ENCODE results near the gene MCAT. TPM values are rescaled to one million over a fixed set of nuclear protein-coding genes. Genes with fewer than 3 reads are reported as not detected.
A peak's percentile ranks its signal among the peaks of the same experiment; 100 is the strongest.

MCAT gene
- total RNA-seq, 1 experiment from 2014 or later: 14.7 TPM

- peak; percentile 70 for DNase-seq (ENCODE audit: low read depth)
Observed at GRCh38 chr22:43094085-43094484, 49.1 kb downstream of the MCAT start.

- no peak for DNase-seq (ENCODE audit: low read depth)
Observed at GRCh38 chr22:43092085-43092484, 51.1 kb downstream of the MCAT start.

- DNase-seq (ENCODE audit: low read depth): peak; percentile 88
Observed at GRCh38 chr22:43090130-43090789, 52.9 kb downstream of the MCAT start.

DNA sequence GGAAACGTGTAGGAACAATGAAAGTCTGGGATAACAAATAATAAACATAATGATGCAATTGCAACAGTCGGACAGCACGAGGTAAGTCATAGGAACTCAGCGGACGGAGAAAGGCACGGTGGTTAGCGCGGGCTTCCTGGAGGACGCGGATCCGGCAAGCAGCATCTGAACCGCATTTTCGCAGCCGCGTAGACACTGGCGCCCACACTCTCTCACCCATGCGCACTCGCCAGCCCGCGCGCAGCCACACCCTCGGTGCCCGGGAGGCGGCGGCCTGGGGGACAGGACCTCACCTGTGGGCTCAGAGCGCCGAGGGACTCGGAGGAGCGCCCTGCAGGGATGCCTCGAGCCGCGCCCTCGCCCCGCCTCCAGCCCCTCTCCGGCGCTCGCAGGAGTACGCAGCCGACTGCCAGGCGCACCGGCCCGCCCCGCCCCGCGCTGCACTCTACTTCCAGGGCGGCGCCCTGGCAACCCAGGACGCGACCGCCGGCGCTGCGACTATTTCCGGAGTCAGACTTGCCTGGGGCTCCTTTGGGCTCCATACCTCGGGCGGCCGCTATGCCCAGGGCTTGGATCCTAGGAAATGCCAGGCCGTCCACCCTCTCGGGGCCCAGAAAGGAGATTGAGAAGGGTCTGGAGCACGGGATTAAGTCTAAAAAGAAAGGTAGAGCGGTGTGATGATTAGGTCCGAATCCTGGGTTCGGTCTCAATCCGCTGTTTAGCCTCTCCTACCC lies 54.0 kb downstream of the MCAT start, which contains the start of gene TTLL1:
Gene TTLL1 (minus strand): TSS at position 408 of the 734 bp plus-strand sequence. CDS start 13,805 bp downstream, outside the sequence.
- peak; percentile 85 for DNase-seq (ENCODE audit: low read depth)

DNA sequence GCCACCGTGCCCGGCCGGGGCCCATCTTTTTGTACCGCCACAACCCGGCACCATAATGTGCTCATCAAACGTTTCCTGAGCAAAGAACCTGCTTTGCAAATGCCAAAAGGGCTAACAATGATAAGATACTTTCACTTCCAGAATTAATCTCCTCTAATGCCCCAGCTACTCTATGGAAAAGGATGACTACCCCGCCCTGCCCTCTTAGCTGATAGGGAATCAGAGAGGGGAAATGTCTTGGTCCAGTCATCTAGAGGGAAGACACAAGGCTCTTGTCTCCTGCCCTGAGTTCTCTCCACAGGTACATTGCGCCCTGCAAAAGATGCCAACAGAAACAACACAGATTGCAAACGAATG lies 54.6 kb downstream of the MCAT start:
- DNase-seq (ENCODE audit: low read depth): peak; percentile 21

DNA sequence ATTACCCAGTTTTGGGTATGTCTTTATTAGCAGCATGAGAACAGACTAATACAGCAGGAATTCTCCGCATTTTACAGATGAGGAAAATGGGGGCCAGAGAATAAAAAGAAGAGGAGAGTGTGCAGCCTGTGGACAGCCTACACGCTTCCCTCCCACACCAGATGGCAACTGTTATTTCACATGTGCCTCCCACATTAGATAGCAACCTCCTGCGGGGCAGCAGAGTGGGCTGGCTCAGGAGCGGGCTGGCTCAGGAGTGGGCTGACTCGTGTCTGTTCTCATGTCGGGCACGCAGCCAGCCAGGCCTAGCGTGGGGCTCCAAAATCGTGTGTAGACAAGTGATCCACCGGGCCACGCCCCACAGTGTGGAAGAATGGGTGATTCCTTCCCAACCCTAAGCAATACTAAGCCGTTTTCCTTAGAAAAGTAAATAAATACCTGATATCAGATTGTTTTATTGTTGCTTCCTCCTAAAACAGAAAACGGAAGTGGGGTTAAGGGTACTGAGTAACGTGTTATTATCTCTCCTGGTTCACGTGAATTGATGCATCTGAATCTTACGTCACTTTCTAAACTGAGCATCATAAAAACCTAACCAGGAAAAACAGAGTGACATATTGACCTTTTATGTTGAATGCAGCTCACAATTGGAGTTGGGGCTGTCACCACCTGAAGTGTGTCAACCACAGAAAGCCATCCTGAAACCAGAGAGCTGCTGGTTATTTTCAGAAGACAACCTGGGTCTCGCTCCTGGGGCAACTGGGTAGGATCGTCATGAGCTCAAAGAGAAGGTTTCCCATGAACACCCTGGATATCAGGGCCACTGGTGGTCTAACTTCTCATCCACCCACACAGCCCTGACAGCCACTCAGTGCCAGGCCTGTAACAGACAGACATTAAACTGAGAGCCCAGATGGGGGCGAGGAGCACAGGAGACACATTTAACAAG lies 57.3 kb downstream of the MCAT start:
- DNase-seq (ENCODE audit: low read depth): no peak

Other genes with a start within 250 kb of the MCAT start
- gene PACSIN2, start 128.2 kb downstream of the MCAT start, total RNA-seq (2014; rRNA removed; shearing (Covaris generic)): 31.0 and 51.0 TPM in 2 replicates
- gene TTLL1, start 54.0 kb downstream of the MCAT start, total RNA-seq (2014; rRNA removed; shearing (Covaris generic)): 2.1 and 6.2 TPM in 2 replicates
- 0.86 and 1.1 TPM in 2 replicates for gene BIK, start 32.6 kb downstream of the MCAT start, total RNA-seq (2014; rRNA removed; shearing (Covaris generic))
- 177 and 194 TPM in 2 replicates for gene TSPO, start 8.2 kb upstream of the MCAT start, total RNA-seq (2014; rRNA removed; shearing (Covaris generic))
- gene TTLL12, start 43.7 kb upstream of the MCAT start, total RNA-seq (2014; rRNA removed; shearing (Covaris generic)): 13.6 and 21.6 TPM in 2 replicates
- 11.5 and 17.4 TPM in 2 replicates for gene SCUBE1, start 200.0 kb upstream of the MCAT start, total RNA-seq (2014; rRNA removed; shearing (Covaris generic))